ENCODE measurements around the gene SLC15A3.
A peak's percentile ranks its signal among the peaks of the same experiment; 100 is the strongest.

The SLC15A3 gene

GRCh38 chr11:60927061-60927592 lies 24.8 kb downstream of the SLC15A3 start:
- DNase-seq = no peak

GRCh38 chr11:60926500-60926899 lies 25.5 kb downstream of the SLC15A3 start:
- no peak for DNase-seq

- no peak for DNase-seq
Measured at GRCh38 chr11:60925868-60926267, 26.1 kb downstream of the SLC15A3 start.

GRCh38 chr11:60924906-60925853 lies 26.8 kb downstream of the SLC15A3 start:
- no peak for DNase-seq

- DNase-seq = peak; percentile 29
Measured at GRCh38 chr11:60924110-60924905, 27.7 kb downstream of the SLC15A3 start, which contains the start of gene TMEM132A. TMEM132A (plus strand) TSS chr11:60924460; CDS start chr11:60924634, 174 bp downstream.

- no peak for DNase-seq
Measured at GRCh38 chr11:60923800-60924109, 28.2 kb downstream of the SLC15A3 start.

- no peak for DNase-seq
Measured at GRCh38 chr11:60923326-60923725, 28.6 kb downstream of the SLC15A3 start.

- DNase-seq = no peak
Measured at GRCh38 chr11:60922906-60923305, 29.1 kb downstream of the SLC15A3 start.

- no peak for DNase-seq
Measured at GRCh38 chr11:60921777-60922335, 30.1 kb downstream of the SLC15A3 start.

GRCh38 chr11:60921259-60921658 lies 30.7 kb downstream of the SLC15A3 start:
- no peak for DNase-seq

- DNase-seq = no peak
Measured at GRCh38 chr11:60919956-60920355, 32.0 kb downstream of the SLC15A3 start.

GRCh38 chr11:60919320-60919719 lies 32.7 kb downstream of the SLC15A3 start:
- no peak for DNase-seq

GRCh38 chr11:60918939-60919265 lies 33.1 kb downstream of the SLC15A3 start:
- DNase-seq = no peak

GRCh38 chr11:60918251-60918938 lies 33.6 kb downstream of the SLC15A3 start:
- no peak for DNase-seq

- no peak for DNase-seq
Measured at GRCh38 chr11:60917267-60917666, 34.7 kb downstream of the SLC15A3 start.

GRCh38 chr11:60916669-60917206 lies 35.2 kb downstream of the SLC15A3 start:
- DNase-seq = no peak

- DNase-seq = peak; percentile 89
Measured at GRCh38 chr11:60915248-60915914, 36.6 kb downstream of the SLC15A3 start.

GRCh38 chr11:60914633-60915247 lies 37.2 kb downstream of the SLC15A3 start:
- peak; percentile 49 for DNase-seq

- peak; percentile 94 for DNase-seq
Measured at GRCh38 chr11:60913793-60914632, 38.0 kb downstream of the SLC15A3 start, which contains the start of gene TMEM109. TMEM109 (plus strand) TSS chr11:60914158; CDS start chr11:60919694, 5,536 bp downstream.

GRCh38 chr11:60912851-60913528 lies 39.0 kb downstream of the SLC15A3 start:
- no peak for DNase-seq

All from activated CD4-positive, alpha-beta T cell treated with anti-CD3 and anti-CD28 coated beads, Interleukin-2, Interleukin-6, amounts not matched to agents 100 ng/mL and 50 ng/mL, durations not matched to agents 16 hours and 8 hours (primary cell).